Stimulated activated CD8-positive, alpha-beta memory T cell treated with anti-CD3 and anti-CD28 coated beads, Interleukin-15, amount 100 ng/mL, for 24 hours (primary cell): Measurements from ENCODE around the gene PRKCQ.
"Not testable (repeated sequence)": the region's sequence is repeated elsewhere in the genome, so short reads cannot be mapped to it uniquely, and the experiment has no call there.

ENCODE experiments used
- DNase-seq: peaks from one replicate; pipeline ENCODE4 v3.0.0-alpha.2; 2020; ENCODE audit warnings: low read depth

Gene PRKCQ

GRCh38 chr10:6491841-6492609 is 88.1 kb downstream of the PRKCQ start:
- no peak for DNase-seq

DNA sequence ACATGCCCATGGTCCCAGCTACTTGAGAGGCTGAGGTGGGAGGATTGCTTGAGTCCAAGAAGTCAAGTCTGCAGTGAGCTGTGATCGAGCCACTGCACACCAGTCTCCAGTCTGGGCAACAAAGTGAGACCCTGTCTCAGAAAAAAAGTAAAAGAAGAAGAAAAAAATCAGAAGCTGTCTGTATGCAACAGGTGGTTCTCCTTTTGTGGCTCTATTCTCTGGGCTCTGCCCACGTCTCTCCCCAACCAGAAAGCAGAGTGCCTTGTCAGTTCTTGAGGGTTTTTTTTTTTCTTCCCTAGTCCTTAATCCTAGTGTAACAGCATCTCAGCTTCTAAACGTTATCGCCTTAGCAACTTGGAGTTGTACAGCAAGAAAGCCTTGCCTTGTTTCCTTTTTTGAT is 89.5 kb downstream of the PRKCQ start:
- no peak for DNase-seq

DNA sequence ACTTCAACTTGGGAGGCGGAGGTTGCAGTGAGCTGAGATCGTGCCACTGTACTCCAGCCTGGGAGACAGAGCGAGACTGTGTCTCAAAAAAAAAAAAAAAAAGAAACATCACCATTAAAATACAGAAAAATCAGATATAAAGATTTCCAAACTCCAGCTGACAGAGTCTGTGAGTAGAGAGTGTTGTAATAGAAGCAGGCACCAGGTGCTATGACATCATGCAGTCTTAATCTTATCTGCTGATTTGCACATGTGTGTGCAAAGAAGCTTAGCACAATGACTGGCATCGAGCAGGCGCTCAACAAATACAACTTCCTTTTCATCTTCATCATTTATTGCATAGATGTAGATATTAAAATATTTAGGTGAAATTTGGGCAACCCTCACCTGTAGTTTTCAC is 92.2 kb downstream of the PRKCQ start:
- DNase-seq: no peak

- no peak for DNase-seq
Observed at GRCh38 chr10:6486309-6486708, 93.8 kb downstream of the PRKCQ start.

- no peak for DNase-seq
Observed at GRCh38 chr10:6482737-6483357, 97.2 kb downstream of the PRKCQ start.

DNA sequence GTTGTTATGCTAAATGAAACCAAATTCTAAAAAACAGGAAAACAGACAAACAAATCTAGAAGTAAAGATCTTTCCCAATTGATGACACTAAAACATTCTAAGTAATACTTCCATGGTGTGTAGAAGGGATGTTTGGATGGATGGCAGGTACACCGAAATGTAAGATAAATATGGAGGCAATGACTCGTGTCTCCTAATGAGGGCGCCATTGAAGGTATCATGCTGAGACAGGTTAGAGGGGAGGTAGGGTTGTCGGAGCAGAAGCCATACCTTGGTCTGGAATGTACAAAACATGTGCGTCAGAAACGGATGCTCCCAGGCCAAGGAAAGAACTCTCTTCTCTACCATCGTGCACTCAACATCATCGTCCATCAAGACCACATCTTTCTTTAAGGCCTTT is 101.4 kb downstream of the PRKCQ start:
- DNase-seq: no peak

- no peak for DNase-seq
Observed at GRCh38 chr10:6476989-6477388, 103.1 kb downstream of the PRKCQ start.

DNA sequence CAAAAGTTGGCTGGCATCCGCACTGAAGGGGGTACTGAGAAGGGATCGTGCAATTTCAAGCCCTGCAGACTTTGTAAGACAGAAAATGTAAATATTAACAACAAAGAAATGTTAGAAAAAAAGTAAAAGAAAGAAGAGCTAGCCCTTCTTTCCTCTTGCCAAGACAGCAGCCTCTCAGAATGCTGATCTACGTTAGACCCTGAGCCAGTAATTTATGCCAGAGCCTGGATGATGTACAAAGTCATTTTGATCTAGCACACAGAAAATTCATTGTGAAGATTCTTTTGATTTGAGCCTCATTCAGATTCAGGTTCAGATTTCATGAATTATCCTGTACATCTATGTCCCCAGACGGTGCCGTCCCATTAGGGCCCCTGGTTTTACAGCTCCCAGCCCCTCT is 105.2 kb downstream of the PRKCQ start:
- DNase-seq: no peak

GRCh38 chr10:6473901-6474370 is 106.1 kb downstream of the PRKCQ start:
- no peak for DNase-seq

DNA sequence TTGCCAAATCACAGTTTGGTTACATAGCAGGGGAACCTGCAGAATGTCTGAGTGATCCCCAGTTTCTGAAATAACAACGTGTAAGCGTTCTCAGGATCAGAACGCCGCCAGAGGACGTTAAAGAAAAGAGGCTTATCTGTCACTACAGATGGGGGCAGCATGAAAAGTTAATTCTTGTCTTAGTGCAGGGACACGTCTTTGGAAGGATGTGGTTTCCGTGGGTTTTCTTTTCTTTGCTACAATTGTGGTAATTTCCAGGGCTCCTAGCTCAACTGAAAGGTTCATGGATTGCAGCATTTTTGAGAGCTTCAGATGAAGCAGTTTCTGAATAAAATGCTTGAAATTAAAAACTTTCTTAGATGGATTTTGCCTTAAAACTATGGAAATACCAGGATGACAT is 106.6 kb downstream of the PRKCQ start:
- no peak for DNase-seq

DNA sequence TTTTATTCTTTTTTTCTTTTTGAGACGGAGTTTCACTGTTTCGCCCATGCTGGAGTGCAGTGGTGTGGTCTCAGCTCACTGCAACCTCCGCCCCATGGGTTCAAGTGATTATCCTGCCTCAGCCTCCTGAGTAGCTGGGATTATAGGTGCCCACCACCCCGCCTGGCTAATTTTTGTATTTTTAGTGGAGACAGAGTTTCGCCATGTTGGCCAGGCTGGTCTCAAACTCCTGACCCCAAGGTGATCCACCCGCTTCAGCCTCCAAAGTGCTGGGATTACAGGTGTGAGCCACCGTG is 107.4 kb downstream of the PRKCQ start:
- not testable (repeated sequence) for DNase-seq

- no peak for DNase-seq
Observed at GRCh38 chr10:6470894-6471618, 109.0 kb downstream of the PRKCQ start.

- DNase-seq: no peak
Observed at GRCh38 chr10:6469661-6470060, 110.4 kb downstream of the PRKCQ start.

GRCh38 chr10:6465854-6466601 is 114.0 kb downstream of the PRKCQ start:
- DNase-seq: no peak

DNA sequence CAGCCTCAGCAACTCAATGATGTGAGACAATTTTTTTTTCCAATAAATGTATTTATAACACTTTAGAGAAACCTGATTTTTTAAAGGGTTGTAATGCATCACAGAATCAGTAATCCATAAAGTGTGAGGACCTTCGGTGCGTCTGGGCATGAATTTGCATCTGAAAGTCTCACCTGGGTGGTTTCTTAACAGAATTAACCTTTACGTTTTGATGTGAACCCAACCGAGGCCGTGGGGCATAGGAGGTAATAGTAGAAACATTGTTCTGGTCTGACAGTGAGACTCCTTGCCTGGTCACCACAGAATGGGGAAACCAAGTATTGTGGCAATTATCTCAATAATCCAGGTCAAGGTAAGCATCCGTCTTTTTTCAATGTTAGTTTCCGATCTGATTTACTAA is 114.6 kb downstream of the PRKCQ start:
- DNase-seq: no peak

DNA sequence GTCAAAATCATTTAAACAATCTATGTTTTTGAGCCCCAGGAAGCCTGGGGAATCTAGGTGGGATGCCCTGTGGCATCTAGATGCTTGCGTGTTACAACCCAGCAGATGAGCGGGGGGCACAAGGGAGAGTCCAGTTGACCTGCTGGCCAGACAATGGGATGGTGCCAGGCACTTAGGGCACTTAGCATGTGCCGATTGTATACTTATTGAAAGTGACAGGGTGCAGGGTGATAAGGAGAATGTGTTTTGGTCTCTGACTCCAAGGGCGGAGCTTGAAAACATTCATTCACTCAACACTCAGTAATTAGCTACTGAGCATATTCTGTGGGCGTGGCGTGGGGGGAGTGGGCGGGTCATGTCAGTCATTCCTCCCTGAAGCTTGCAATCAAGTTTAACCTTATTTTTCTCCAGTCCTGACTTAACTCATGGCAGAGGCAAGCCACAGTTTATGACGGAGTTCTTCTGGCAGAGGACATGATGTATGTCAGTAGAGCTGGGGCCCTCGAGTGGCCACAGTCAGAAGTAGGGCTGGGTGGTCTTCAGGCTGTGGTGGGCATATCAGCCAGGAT is 115.1 kb downstream of the PRKCQ start:
- no peak for DNase-seq

- DNase-seq: no peak
Observed at GRCh38 chr10:6463366-6463765, 116.7 kb downstream of the PRKCQ start.

DNA sequence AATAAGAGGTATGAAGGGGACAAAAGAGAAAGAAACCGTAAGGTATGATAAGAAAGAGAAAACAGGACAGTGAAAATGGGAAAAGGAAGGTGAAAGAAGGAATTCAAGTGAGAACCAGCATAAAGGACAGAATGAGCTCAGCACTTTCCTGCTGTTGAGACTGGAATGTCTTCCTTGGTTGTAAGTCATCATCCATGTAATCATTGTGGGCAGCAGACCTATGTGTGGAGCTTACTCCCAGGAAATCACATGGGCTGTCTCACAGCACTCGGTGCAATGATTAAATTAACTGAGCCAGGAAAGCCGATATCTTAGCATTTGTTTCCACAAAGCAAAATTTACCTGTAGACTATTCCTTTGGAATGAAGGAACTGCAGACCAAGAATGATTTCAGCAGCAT is 118.1 kb downstream of the PRKCQ start:
- no peak for DNase-seq

GRCh38 chr10:6460861-6461409 is 119.1 kb downstream of the PRKCQ start:
- no peak for DNase-seq

DNA sequence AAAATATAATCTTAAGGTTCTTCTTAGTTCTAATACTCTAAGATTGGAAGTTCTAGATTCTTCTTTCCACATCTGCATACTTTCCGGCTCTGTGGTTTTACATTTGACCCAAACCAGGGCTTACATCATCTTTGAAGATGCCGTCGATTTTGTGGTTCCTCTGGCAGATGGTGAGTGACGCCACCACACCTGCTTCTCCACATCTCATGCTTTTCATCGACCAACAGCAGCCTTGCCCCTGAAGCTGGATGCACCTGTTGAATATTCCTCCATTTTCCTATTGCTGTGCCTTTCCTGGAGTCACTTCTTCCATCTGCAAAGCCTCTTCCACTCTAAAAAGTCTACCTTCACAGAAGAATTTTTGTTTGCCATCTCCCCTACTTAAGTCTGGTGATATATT is 121.3 kb downstream of the PRKCQ start:
- no peak for DNase-seq

DNA sequence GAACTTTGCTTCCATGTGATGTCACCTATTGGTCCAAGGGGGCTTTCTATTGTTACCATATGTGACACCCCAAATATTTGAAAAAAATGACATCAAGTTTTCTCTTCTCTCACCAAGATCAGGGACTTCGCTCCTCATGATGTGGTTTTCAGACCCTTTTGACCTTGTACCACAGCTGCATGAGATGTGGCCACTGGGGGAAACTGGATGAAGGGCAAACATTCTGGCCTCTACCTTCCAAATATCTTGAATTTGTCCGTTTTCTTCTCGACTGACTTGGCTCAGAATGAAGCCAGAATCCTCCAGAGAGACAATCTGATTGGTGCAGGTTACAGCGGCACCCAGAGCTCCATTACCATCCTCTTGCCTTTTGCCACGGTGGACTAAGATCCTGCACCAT is 122.7 kb downstream of the PRKCQ start:
- DNase-seq: no peak

GRCh38 chr10:6456067-6456466 is 124.0 kb downstream of the PRKCQ start:
- no peak for DNase-seq
